ENCODE results near the gene TSR3. TPM values are rescaled to one million over a fixed set of nuclear protein-coding genes. Genes with fewer than 3 reads are reported as not detected.

TSR3 gene
- total RNA-seq, 2 donors from 2014 or later = 70.5 to 98.8 TPM

DNA sequence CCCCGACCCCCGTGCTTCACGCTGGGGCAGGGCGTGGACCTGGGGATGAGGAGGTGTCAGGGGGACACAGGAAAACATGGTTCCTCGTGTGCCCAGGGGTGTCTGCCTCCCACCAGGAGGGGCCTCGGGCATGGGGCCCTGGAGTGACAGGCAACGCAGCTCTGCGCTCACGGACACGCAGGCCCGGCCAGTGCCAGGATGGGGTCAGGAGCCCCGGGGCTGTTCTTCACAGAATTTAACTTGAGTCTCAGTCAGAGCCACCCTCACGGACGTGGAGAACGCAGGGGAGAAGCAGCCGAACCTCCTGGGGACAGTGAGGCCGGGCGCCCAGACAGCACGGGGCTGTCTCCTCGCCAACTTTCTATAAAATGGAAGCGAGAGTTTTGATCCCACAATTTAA, 46.1 kb upstream of the TSR3 start:
- intact Hi-C loops (cut with DNase I) = no loop called here
- Histone ChIP-seq H3K4me3 (no peak overlapping the region), H3K4me1 (no peaks in the 10 kb centered on the region), H3K36me3 (replicated peaks in 1 of 2; ENCODE audit: insufficient read depth in 1 of 2, low read depth in 2 of 2) (peaks cover 0 to 18% of the 10 kb centered on the region in 2 donors), H3K27me3 (no peaks in the 10 kb centered on the region), H3K9me3 (no peaks in the 10 kb centered on the region), H3K27ac (no peak overlapping the region)
- ATAC-seq = no peak
- no peak for TF ChIP-seq POLR2A (IDR thresholded peaks at IDR 0.05)
- TF ChIP-seq, protein P1, sequence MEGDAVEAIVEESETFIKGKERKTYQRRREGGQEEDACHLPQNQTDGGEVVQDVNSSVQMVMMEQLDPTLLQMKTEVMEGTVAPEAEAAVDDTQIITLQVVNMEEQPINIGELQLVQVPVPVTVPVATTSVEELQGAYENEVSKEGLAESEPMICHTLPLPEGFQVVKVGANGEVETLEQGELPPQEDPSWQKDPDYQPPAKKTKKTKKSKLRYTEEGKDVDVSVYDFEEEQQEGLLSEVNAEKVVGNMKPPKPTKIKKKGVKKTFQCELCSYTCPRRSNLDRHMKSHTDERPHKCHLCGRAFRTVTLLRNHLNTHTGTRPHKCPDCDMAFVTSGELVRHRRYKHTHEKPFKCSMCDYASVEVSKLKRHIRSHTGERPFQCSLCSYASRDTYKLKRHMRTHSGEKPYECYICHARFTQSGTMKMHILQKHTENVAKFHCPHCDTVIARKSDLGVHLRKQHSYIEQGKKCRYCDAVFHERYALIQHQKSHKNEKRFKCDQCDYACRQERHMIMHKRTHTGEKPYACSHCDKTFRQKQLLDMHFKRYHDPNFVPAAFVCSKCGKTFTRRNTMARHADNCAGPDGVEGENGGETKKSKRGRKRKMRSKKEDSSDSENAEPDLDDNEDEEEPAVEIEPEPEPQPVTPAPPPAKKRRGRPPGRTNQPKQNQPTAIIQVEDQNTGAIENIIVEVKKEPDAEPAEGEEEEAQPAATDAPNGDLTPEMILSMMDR (IDR thresholded peaks at IDR 0.05) = no peak
- no peak for DNase-seq
- WGBS, 2 donors = 89 to 93% methylated on average over 14 to 17 of the region's 21 CpGs

GRCh38 chr16:1395444-1396031, 43.9 kb upstream of the TSR3 start:
- H3K4me3 ChIP-seq = no peak overlapping the region
- WGBS, 2 donors = 88 to 96% methylated on average over 12 to 22 of the region's 22 CpGs
- DNase-seq (no peak), ATAC-seq (no peak)
- H3K27ac ChIP-seq = no peak overlapping the region
- H3K36me3 ChIP-seq (replicated peaks in 1 of 2; ENCODE audit: insufficient read depth in 1 of 2, low read depth in 2 of 2) = peaks cover 0 to 7% of the 10 kb centered on the region in 2 donors
- intact Hi-C loops (cut with DNase I) = no loop called here
- TF ChIP-seq POLR2A (IDR thresholded peaks at IDR 0.05) = no peak
- TF ChIP-seq, protein P1 (IDR thresholded peaks at IDR 0.05) = no peak
- H3K27me3 ChIP-seq = no peaks in the 10 kb centered on the region
- no peaks in the 10 kb centered on the region for H3K9me3 ChIP-seq
- H3K4me1 ChIP-seq = no peaks in the 10 kb centered on the region

- Histone ChIP-seq H3K4me3 (no peak overlapping the region), H3K36me3 (replicated peaks in 1 of 2; ENCODE audit: insufficient read depth in 1 of 2, low read depth in 2 of 2) (peaks cover 0 to 7% of the 10 kb centered on the region in 2 donors), H3K9me3 (no peaks in the 10 kb centered on the region), H3K27ac (no peak overlapping the region), H3K27me3 (no peaks in the 10 kb centered on the region), H3K4me1 (no peaks in the 10 kb centered on the region)
- WGBS, 2 donors = 84 to 86% methylated on average over 9 to 19 of the region's 19 CpGs
- DNase-seq (no peak), ATAC-seq (no peak)
- TF ChIP-seq, protein P1 (IDR thresholded peaks at IDR 0.05) = no peak
- TF ChIP-seq POLR2A (IDR thresholded peaks at IDR 0.05) = no peak
- intact Hi-C loops (cut with DNase I) = no loop called here
Measured at GRCh38 chr16:1394367-1394951, 42.8 kb upstream of the TSR3 start.

DNA sequence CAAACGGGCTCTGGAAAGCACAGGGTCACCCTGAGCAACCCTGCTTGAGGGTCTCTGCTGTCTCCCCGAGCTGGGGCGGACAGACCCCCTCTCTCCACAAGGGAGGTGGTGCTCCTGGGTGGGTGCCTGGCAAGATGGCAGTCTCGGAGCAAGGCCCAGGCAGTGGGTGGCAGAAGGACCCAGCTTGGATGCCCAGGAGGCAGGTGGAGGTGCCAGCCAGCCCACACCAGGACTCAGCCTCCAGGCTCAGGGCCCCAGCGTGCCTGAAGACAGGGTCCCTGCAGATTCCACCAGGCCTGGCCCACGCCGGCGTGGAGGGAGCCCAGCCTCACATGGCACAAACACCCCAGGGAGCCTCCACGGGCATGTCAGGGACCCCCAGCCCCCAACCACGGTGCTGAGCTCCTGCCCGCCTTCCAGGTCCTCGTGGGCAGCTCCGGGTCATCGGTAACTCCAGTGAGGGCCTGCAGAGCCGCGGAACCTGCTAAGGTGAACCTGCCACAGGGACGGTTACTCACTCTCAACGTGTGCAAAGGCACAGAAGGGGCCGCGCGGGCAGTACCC, 42.0 kb upstream of the TSR3 start:
- Histone ChIP-seq H3K36me3 (replicated peaks in 1 of 2; ENCODE audit: insufficient read depth in 1 of 2, low read depth in 2 of 2) (peaks cover 0 to 2% of the 10 kb centered on the region in 2 donors), H3K4me1 (no peaks in the 10 kb centered on the region), H3K4me3 (no peak overlapping the region), H3K27me3 (no peaks in the 10 kb centered on the region), H3K27ac (no peak overlapping the region), H3K9me3 (no peaks in the 10 kb centered on the region)
- ATAC-seq = no peak
- TF ChIP-seq, protein P1 (IDR thresholded peaks at IDR 0.05) = no peak
- TF ChIP-seq POLR2A (IDR thresholded peaks at IDR 0.05) = no peak
- WGBS, 2 donors = 95 to 96% methylated on average over 11 to 15 of the region's 21 CpGs
- intact Hi-C loops (cut with DNase I) = no loop called here
- no peak for DNase-seq

Data from body of pancreas (tissue), 4 donors.